ENCODE data around the gene IL26.

Gene IL26

GRCh38 chr12:68245180-68246021 lies 19.8 kb upstream of the IL26 start:
- POLR2A ChIA-PET (ENCODE audit: low non-redundant PET): no interaction called here
- no peak overlapping the region for H3K27ac ChIP-seq
- CTCF ChIA-PET: interaction anchor here (0.6 to 0.7 kb wide), 2 partner anchors 22 to 451 kb away, joined by 3 read pairs; no protein-coding TSS in a partner anchor
- TF ChIP-seq, protein P1, sequence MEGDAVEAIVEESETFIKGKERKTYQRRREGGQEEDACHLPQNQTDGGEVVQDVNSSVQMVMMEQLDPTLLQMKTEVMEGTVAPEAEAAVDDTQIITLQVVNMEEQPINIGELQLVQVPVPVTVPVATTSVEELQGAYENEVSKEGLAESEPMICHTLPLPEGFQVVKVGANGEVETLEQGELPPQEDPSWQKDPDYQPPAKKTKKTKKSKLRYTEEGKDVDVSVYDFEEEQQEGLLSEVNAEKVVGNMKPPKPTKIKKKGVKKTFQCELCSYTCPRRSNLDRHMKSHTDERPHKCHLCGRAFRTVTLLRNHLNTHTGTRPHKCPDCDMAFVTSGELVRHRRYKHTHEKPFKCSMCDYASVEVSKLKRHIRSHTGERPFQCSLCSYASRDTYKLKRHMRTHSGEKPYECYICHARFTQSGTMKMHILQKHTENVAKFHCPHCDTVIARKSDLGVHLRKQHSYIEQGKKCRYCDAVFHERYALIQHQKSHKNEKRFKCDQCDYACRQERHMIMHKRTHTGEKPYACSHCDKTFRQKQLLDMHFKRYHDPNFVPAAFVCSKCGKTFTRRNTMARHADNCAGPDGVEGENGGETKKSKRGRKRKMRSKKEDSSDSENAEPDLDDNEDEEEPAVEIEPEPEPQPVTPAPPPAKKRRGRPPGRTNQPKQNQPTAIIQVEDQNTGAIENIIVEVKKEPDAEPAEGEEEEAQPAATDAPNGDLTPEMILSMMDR (conservative IDR thresholded peaks at IDR 0.05; ENCODE audit: low read depth): no peak
- DNase-seq (ENCODE audit: low spot score): no peak

DNA sequence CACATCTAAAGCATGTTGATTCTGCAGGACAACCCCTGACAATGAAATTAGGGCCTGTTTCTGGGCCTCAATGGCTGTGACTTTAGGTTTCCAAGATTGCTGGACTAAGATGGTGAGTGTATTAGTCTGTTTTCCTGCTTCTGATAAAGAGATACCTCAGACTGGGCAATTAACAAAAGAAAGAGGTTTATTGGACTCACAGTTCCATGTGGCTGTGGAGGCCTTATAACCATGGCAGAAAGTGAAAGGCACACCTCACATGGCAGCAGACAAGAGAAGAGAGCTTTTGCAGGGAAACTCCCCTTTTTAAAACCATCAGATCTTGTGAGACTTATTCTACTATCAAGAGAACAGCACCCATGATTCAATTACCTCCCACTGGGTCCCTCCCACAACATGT lies 17.2 kb upstream of the IL26 start:
- no peak for DNase-seq (ENCODE audit: low spot score)
- POLR2A ChIA-PET (ENCODE audit: low non-redundant PET): no interaction called here
- CTCF ChIA-PET: no interaction called here
- TF ChIP-seq, protein P1 (conservative IDR thresholded peaks at IDR 0.05; ENCODE audit: low read depth): no peak
- no peak overlapping the region for H3K27ac ChIP-seq

DNA sequence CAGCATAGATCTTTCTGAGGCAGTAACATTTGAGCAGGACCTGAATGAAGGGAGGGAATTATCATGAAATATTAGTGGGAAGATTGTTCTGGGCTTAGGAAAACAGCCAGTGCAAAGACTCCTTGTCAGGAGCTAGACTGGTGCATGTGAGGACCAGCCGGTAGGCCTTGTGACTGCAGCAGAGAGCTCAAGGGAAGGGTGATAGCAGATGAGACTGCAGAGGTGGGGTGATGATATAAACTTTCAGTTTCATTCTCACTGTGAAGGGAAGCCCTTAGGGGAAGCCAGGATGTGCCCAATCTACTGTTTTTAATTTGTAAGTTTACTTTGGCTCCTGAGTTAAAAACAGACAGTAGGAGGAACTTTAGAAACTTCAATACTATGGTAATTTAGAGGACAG lies 15.4 kb upstream of the IL26 start:
- ChIA-PET POLR2A (ENCODE audit: low non-redundant PET) (no interaction called here), CTCF (no interaction called here)
- TF ChIP-seq, protein P1 (conservative IDR thresholded peaks at IDR 0.05; ENCODE audit: low read depth): no peak
- DNase-seq (ENCODE audit: low spot score): no peak
- H3K27ac ChIP-seq: no peak overlapping the region

DNA sequence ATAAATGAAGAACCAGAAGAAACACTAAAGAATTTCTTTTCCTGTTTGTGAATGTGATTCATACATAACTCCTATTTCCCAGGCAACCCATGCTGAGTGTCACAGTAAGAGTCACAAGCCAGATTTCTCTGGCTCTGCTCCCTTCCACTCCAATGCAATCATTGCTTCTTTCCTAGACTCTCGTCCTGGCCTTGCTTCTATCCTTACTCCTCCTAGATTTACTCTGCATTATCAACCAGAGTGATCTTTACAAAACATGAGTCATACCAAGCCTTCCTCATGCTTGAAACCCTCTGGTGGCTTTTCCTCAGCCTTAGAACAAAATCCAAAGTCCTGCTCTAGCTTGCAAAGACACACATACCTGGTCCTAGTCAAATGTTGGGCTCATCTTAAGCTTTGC lies 14.5 kb upstream of the IL26 start:
- POLR2A ChIA-PET (ENCODE audit: low non-redundant PET): no interaction called here
- CTCF ChIA-PET: interaction anchor here (0.6 kb wide), 2 partner anchors 36 to 184 kb away, joined by 3 read pairs; no protein-coding TSS in a partner anchor
- no peak overlapping the region for H3K27ac ChIP-seq
- peak; percentile 16 for DNase-seq (ENCODE audit: low spot score)
- TF ChIP-seq, protein P1 (conservative IDR thresholded peaks at IDR 0.05; ENCODE audit: low read depth): no peak

GRCh38 chr12:68239309-68239982 lies 13.8 kb upstream of the IL26 start:
- POLR2A ChIA-PET (ENCODE audit: low non-redundant PET): no interaction called here
- CTCF ChIA-PET: no interaction called here
- DNase-seq (ENCODE audit: low spot score): no peak
- TF ChIP-seq, protein P1 (conservative IDR thresholded peaks at IDR 0.05; ENCODE audit: low read depth): no peak
- H3K27ac ChIP-seq: no peak overlapping the region

DNA sequence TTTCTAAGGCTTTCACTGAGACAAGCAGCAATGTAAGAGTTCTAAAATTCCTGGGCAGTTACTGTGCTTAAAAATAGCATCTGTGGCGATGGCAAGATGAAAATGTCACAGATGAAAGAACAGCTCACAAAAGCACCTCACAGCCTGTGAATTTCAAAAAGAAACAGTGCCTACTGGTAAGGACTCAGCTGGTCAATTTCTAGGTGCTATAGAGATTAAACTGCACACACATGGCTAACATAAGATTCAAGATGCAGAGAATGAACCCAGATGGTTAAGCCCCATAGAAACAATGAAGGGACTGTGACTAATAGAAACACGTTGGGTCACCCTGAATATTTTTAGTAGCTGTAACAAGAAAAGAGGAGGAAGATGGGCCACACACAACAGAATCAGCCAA lies 12.0 kb upstream of the IL26 start:
- ChIA-PET CTCF (no interaction called here), POLR2A (ENCODE audit: low non-redundant PET) (no interaction called here)
- H3K27ac ChIP-seq: no peak overlapping the region
- TF ChIP-seq, protein P1 (conservative IDR thresholded peaks at IDR 0.05; ENCODE audit: low read depth): no peak
- DNase-seq (ENCODE audit: low spot score): no peak
